ENCODE data around the gene DHRS3.

DNA sequence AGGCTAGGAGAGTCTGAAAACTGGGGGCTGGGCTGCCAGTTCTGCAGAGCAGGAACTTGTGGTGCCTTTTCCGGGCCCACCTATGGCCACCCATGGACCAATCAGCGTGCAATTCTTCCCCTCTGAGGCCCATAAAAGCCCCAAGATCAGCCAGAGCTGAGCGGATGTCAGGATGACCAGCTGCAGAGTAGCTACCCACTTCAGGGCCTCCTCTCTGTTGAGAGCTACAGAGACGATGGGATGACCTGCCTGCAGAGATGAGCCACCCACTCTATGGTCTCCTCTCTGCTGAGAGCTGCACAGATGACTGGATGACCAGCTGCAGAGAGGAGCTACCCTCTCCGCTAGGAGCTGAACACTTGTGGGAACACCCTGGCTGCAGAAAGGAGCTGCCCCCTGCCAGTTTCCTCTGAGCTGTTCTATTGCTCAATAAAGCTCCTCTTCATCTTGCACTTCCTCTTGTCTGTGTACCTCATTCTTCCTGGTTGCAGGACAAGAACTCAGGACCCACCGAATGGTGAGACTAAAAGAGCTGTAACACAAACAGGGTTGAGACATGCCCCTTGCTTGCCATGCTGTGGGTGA lies 13.0 kb upstream of the DHRS3 start:
- no peak for TF ChIP-seq CEBPB (IDR thresholded peaks at IDR 0.05; ENCODE audit: borderline replicate concordance, low read depth, low read length)
- TF ChIP-seq, protein P1, sequence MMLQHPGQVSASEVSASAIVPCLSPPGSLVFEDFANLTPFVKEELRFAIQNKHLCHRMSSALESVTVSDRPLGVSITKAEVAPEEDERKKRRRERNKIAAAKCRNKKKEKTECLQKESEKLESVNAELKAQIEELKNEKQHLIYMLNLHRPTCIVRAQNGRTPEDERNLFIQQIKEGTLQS (CRISPR knock-in tag; IDR thresholded peaks at IDR 0.05), result no peak
- TF ChIP-seq MYC (CRISPR knock-in tag; IDR thresholded peaks at IDR 0.05; ENCODE audit: borderline replicate concordance), result no peak
- no peak for TF ChIP-seq EZH2 (conservative IDR thresholded peaks at IDR 0.05; ENCODE audit: low read depth, low read length)
